ENCODE results near the gene METTL23.

The METTL23 gene

GRCh38 chr17:76688165-76688622 is 38.4 kb upstream of the METTL23 start:
- Histone ChIP-seq H3K4me3 (no peak overlapping the region), H3K27me3 (peaks cover 0 to 21% (median 0%) of the 10 kb centered on the region in 11 experiments; a peak in 2 of 22 replicates), H4K20me1 (peaks cover 0 to 42% (median 4%) of the 10 kb centered on the region in 11 experiments; a peak in 8 of 22 replicates), H3K4me1 (peaks cover 32 to 93% (median 81%) of the 10 kb centered on the region in 10 experiments), H3K36me3 (peaks cover 0 to 3% (median 0%) of the 10 kb centered on the region in 11 experiments; a peak in 1 of 22 replicates), H3K4me2 (peak overlapping the region in 10 of 11 experiments; percentile 59 to 97 (median 75); a peak in 19 of 22 replicates), H3K27ac (peak overlapping the region in 2 of 11 experiments; percentile 52 to 63; a peak in 4 of 22 replicates), H3K9ac (peak overlapping the region in 3 of 11 experiments; percentile 27 to 57 (median 57); a peak in 2 of 22 replicates), H3K9me3 (replicated peaks in 1 of 11) (no peaks in the 10 kb centered on the region)
- no peak for TF ChIP-seq Cebpa-rat (IDR thresholded peaks at IDR 0.05)

- Histone ChIP-seq H3K9ac (no peak overlapping the region), H3K27me3 (peaks cover 0 to 21% (median 0%) of the 10 kb centered on the region in 11 experiments; a peak in 2 of 22 replicates), H4K20me1 (peaks cover 0 to 29% (median 0%) of the 10 kb centered on the region in 11 experiments; a peak in 5 of 22 replicates), H3K4me1 (peaks cover 37 to 93% (median 82%) of the 10 kb centered on the region in 10 experiments), H3K36me3 (peaks cover 0 to 4% (median 0%) of the 10 kb centered on the region in 11 experiments; a peak in 1 of 22 replicates), H3K4me3 (no peak overlapping the region), H3K9me3 (replicated peaks in 1 of 11) (no peaks in the 10 kb centered on the region), H3K4me2 (no peak overlapping the region), H3K27ac (no peak overlapping the region)
- TF ChIP-seq Cebpa-rat (IDR thresholded peaks at IDR 0.05): 0 out of 22 replicates have a peak, but pooled peaks of 1 of the 11 experiments have one; percentile 17
These were observed 36.8 kb upstream of the METTL23 start for GRCh38 chr17:76689859-76690258.

GRCh38 chr17:76690596-76691280 is 35.9 kb upstream of the METTL23 start:
- Histone ChIP-seq H3K36me3 (peaks cover 0 to 4% (median 0%) of the 10 kb centered on the region in 11 experiments; a peak in 1 of 22 replicates), H3K4me2 (peak overlapping the region in 4 of 11 experiments; percentile 5 to 46 (median 38); a peak in 5 of 22 replicates), H3K9me3 (replicated peaks in 1 of 11) (0 out of 22 replicates have a peak, but pooled peaks cover 0 to 4% (median 0%) of the 10 kb centered on the region in 11 experiments), H3K9ac (no peak overlapping the region), H4K20me1 (peaks cover 0 to 26% (median 0%) of the 10 kb centered on the region in 11 experiments; a peak in 4 of 22 replicates), H3K4me3 (no peak overlapping the region), H3K4me1 (peaks cover 45 to 93% (median 82%) of the 10 kb centered on the region in 10 experiments), H3K27me3 (peaks cover 0 to 20% (median 0%) of the 10 kb centered on the region in 11 experiments; a peak in 2 of 22 replicates), H3K27ac (no peak overlapping the region)
- no peak for TF ChIP-seq Cebpa-rat (IDR thresholded peaks at IDR 0.05)

GRCh38 chr17:76691379-76692191 is 35.1 kb upstream of the METTL23 start:
- TF ChIP-seq Cebpa-rat (IDR thresholded peaks at IDR 0.05): no peak

GRCh38 chr17:76695059-76695831 is 31.4 kb upstream of the METTL23 start:
- H3K27me3 ChIP-seq: no peaks in the 10 kb centered on the region
- H3K36me3 ChIP-seq: 0 out of 22 replicates have a peak, but pooled peaks cover 0 to 4% (median 0%) of the 10 kb centered on the region in 11 experiments
- TF ChIP-seq Cebpa-rat (IDR thresholded peaks at IDR 0.05): no peak
- H3K4me2 ChIP-seq: peak overlapping the region; percentile 71 to 100 (median 95)
- H3K4me3 ChIP-seq: no peak overlapping the region
- H3K9ac ChIP-seq: peak overlapping the region in 3 of 11 experiments; percentile 10 to 92 (median 79); a peak in 2 of 22 replicates
- 0 out of 22 replicates have a peak, but pooled peaks cover 0 to 5% (median 0%) of the 10 kb centered on the region in 11 experiments for H3K9me3 ChIP-seq (replicated peaks in 1 of 11)
- H3K4me1 ChIP-seq: peaks cover 75 to 95% (median 84%) of the 10 kb centered on the region in 10 experiments
- no peaks in the 10 kb centered on the region; a peak in 1 of 22 replicates for H4K20me1 ChIP-seq
- H3K27ac ChIP-seq: peak overlapping the region in 8 of 11 experiments; percentile 73 to 98 (median 90); a peak in 12 of 22 replicates

More at GRCh38 chr17:76691379-76692191, 35.1 kb upstream of the METTL23 start:
- Histone ChIP-seq H3K36me3 (peaks cover 0 to 4% (median 0%) of the 10 kb centered on the region in 11 experiments; a peak in 1 of 22 replicates), H3K27ac (0 out of 22 replicates have a peak overlapping the region, but pooled peaks of 1 of the 11 experiments have one; percentile 7), H3K4me3 (no peak overlapping the region), H3K4me2 (peak overlapping the region in 5 of 11 experiments; percentile 5 to 46 (median 38); a peak in 8 of 22 replicates), H3K9ac (no peak overlapping the region), H3K4me1 (peaks cover 50 to 93% (median 82%) of the 10 kb centered on the region in 10 experiments), H3K9me3 (replicated peaks in 1 of 11) (0 out of 22 replicates have a peak, but pooled peaks cover 0 to 5% (median 0%) of the 10 kb centered on the region in 11 experiments), H4K20me1 (peaks cover 0 to 25% (median 0%) of the 10 kb centered on the region in 11 experiments; a peak in 4 of 22 replicates), H3K27me3 (peaks cover 0 to 15% (median 0%) of the 10 kb centered on the region in 11 experiments; a peak in 2 of 22 replicates)

- Histone ChIP-seq H3K9me3 (replicated peaks in 1 of 11) (0 out of 22 replicates have a peak, but pooled peaks cover 0 to 5% (median 0%) of the 10 kb centered on the region in 11 experiments), H3K4me1 (peaks cover 91 to 97% (median 95%) of the 10 kb centered on the region in 10 experiments), H3K9ac (peak overlapping the region in 10 of 11 experiments; percentile 52 to 92 (median 68); a peak in 21 of 22 replicates), H3K27ac (peak overlapping the region; percentile 8 to 98 (median 88); a peak in 21 of 22 replicates), H3K36me3 (0 out of 22 replicates have a peak, but pooled peaks cover 0 to 4% (median 0%) of the 10 kb centered on the region in 11 experiments), H3K4me3 (peak overlapping the region in 8 of 10 experiments; percentile 21 to 51 (median 40); a peak in 13 of 20 replicates), H4K20me1 (no peaks in the 10 kb centered on the region; a peak in 1 of 22 replicates), H3K27me3 (no peaks in the 10 kb centered on the region), H3K4me2 (peak overlapping the region; percentile 71 to 100 (median 95))
- peak in 2 of 11 experiments; percentile 21 to 71; a peak in 1 of 22 replicates for TF ChIP-seq Cebpa-rat (IDR thresholded peaks at IDR 0.05)
These were observed 29.6 kb upstream of the METTL23 start for GRCh38 chr17:76696763-76697701.
